ENCODE measurements around the gene LRRC2. TPM values are rescaled to one million over a fixed set of nuclear protein-coding genes. Genes with fewer than 3 reads are reported as not detected.

The LRRC2 gene
- total and polyA plus RNA-seq, 8 donors = 0.46 to 2.2 (median 1.0) TPM

- WGBS, 2 donors = 92% methylated on average over 4 of the region's 4 CpGs
- DNase-seq (no peak), ATAC-seq (no peak), FAIRE-seq (no peak)
- no peak for TF ChIP-seq CTCF (IDR thresholded peaks at IDR 0.05)
- no peaks in the 10 kb centered on the region for H3K36me3 ChIP-seq
- intact Hi-C loops (cut with DNase I) = loop anchor here in 1 of 3 donors (5.0 kb wide), 1 partner anchor 146 kb away; no protein-coding TSS in a partner anchor
- no peak overlapping the region for H3K27ac ChIP-seq
- H3K4me3 ChIP-seq = no peak overlapping the region
- H3K4me1 ChIP-seq = peaks cover 0 to 4% (median 0%) of the 10 kb centered on the region in 3 donors
- H3K9me3 ChIP-seq = no peaks in the 10 kb centered on the region
- no peaks in the 10 kb centered on the region for H3K27me3 ChIP-seq
These were observed 84.5 kb downstream of the LRRC2 start for GRCh38 chr3:46481636-46482035.

- no peak for FAIRE-seq
These were observed 85.5 kb downstream of the LRRC2 start for GRCh38 chr3:46480491-46481195.

GRCh38 chr3:46479696-46480095, 86.4 kb downstream of the LRRC2 start:
- no peaks in the 10 kb centered on the region for H3K36me3 ChIP-seq
- DNase-seq (no peak), ATAC-seq (no peak), FAIRE-seq (no peak)
- H3K9me3 ChIP-seq = no peaks in the 10 kb centered on the region
- H3K27ac ChIP-seq = no peak overlapping the region
- no peak for TF ChIP-seq CTCF (IDR thresholded peaks at IDR 0.05)
- 76 to 82% methylated on average over 5 of the region's 5 CpGs for WGBS, 2 donors
- H3K27me3 ChIP-seq = no peaks in the 10 kb centered on the region
- intact Hi-C loops (cut with DNase I) = loop anchor here in 2 of 3 donors (5.0 to 10.0 kb wide), 2 partner anchors 148 to 415 kb away; no protein-coding TSS in a partner anchor
- H3K4me1 ChIP-seq = no peaks in the 10 kb centered on the region
- no peak overlapping the region for H3K4me3 ChIP-seq

More at GRCh38 chr3:46480491-46481195, 85.5 kb downstream of the LRRC2 start:
- no peak overlapping the region for H3K27ac ChIP-seq
- ATAC-seq (no peak), DNase-seq (no peak)
- no peaks in the 10 kb centered on the region for H3K9me3 ChIP-seq
- no peaks in the 10 kb centered on the region for H3K27me3 ChIP-seq
- H3K4me3 ChIP-seq = no peak overlapping the region
- WGBS, 2 donors = 86 to 87% methylated on average over 6 of the region's 6 CpGs
- intact Hi-C loops (cut with DNase I) = loop anchor here in 1 of 3 donors (5.0 kb wide), 1 partner anchor 147 kb away; no protein-coding TSS in a partner anchor
- H3K36me3 ChIP-seq = no peaks in the 10 kb centered on the region
- H3K4me1 ChIP-seq = peaks cover 0 to 2% (median 0%) of the 10 kb centered on the region in 3 donors
- no peak for TF ChIP-seq CTCF (IDR thresholded peaks at IDR 0.05)

GRCh38 chr3:46479021-46479420, 87.1 kb downstream of the LRRC2 start:
- Histone ChIP-seq H3K4me3 (no peak overlapping the region), H3K36me3 (no peaks in the 10 kb centered on the region), H3K27me3 (no peaks in the 10 kb centered on the region), H3K27ac (no peak overlapping the region), H3K9me3 (no peaks in the 10 kb centered on the region), H3K4me1 (no peaks in the 10 kb centered on the region)
- TF ChIP-seq CTCF (IDR thresholded peaks at IDR 0.05) = no peak
- WGBS, 2 donors = 91 to 94% methylated on average over 5 of the region's 5 CpGs
- intact Hi-C loops (cut with DNase I) = loop anchor here in 1 of 3 donors (10.0 kb wide), 1 partner anchor 416 kb away; no protein-coding TSS in a partner anchor
- ATAC-seq (no peak), FAIRE-seq (no peak), DNase-seq (no peak)

GRCh38 chr3:46478341-46478740, 87.8 kb downstream of the LRRC2 start:
- 89 to 92% methylated on average over 5 of the region's 5 CpGs for WGBS, 2 donors
- FAIRE-seq (no peak), ATAC-seq (no peak), DNase-seq (no peak)
- H3K4me3 ChIP-seq = no peak overlapping the region
- intact Hi-C loops (cut with DNase I) = loop anchor here in 1 of 3 donors (10.0 kb wide), 1 partner anchor 416 kb away; no protein-coding TSS in a partner anchor
- H3K36me3 ChIP-seq = no peaks in the 10 kb centered on the region
- no peak overlapping the region for H3K27ac ChIP-seq
- no peaks in the 10 kb centered on the region for H3K9me3 ChIP-seq
- no peaks in the 10 kb centered on the region for H3K4me1 ChIP-seq
- TF ChIP-seq CTCF (IDR thresholded peaks at IDR 0.05) = no peak
- no peaks in the 10 kb centered on the region for H3K27me3 ChIP-seq
